ENCODE data around the gene HNF1B. TPM values are rescaled to one million over a fixed set of nuclear protein-coding genes. Genes with fewer than 3 reads are reported as not detected.

Gene HNF1B
- total RNA-seq, 1 donor, result not detected

GRCh38 chr17:37693328-37693727 lies 51.5 kb downstream of the HNF1B start:
- DNase-seq (ENCODE audit: insufficient read length, low spot score, missing footprints), result peak; percentile 36
- Histone ChIP-seq H2AFZ (ENCODE audit: low read length) (no peak overlapping the region), H3K27ac (ENCODE audit: low read depth, low read length) (no peak overlapping the region), H3K4me2 (ENCODE audit: insufficient read depth, low read length) (no peak overlapping the region), H3K4me3 (ENCODE audit: insufficient read depth, low read length) (no peak overlapping the region), H3K27me3 (ENCODE audit: insufficient read depth, low read length) (peaks cover 19% of the 10 kb centered on the region), H3K9me3 (ENCODE audit: low read depth, low read length) (no peaks in the 10 kb centered on the region), H3K4me1 (ENCODE audit: insufficient read depth, low read length) (no peaks in the 10 kb centered on the region), H4K20me1 (ENCODE audit: insufficient read depth, low read length) (no peaks in the 10 kb centered on the region), H3K36me3 (ENCODE audit: insufficient read depth, low read length) (no peaks in the 10 kb centered on the region), H3K79me2 (ENCODE audit: insufficient read depth, low read length) (no peaks in the 10 kb centered on the region)
- TF ChIP-seq CTCF (IDR thresholded peaks at IDR 0.05; ENCODE audit: extremely low read depth, low read depth, low read length), result no peak

- H3K9me3 ChIP-seq (ENCODE audit: low read depth, low read length), result no peaks in the 10 kb centered on the region
- H3K4me2 ChIP-seq (ENCODE audit: insufficient read depth, low read length), result no peak overlapping the region
- no peaks in the 10 kb centered on the region for H3K36me3 ChIP-seq (ENCODE audit: insufficient read depth, low read length)
- H4K20me1 ChIP-seq (ENCODE audit: insufficient read depth, low read length), result no peaks in the 10 kb centered on the region
- peaks cover 16% of the 10 kb centered on the region for H3K27me3 ChIP-seq (ENCODE audit: insufficient read depth, low read length)
- no peaks in the 10 kb centered on the region for H3K79me2 ChIP-seq (ENCODE audit: insufficient read depth, low read length)
- H3K4me3 ChIP-seq (ENCODE audit: insufficient read depth, low read length), result no peak overlapping the region
- TF ChIP-seq CTCF (IDR thresholded peaks at IDR 0.05; ENCODE audit: extremely low read depth, low read depth, low read length), result no peak
- H3K27ac ChIP-seq (ENCODE audit: low read depth, low read length), result no peak overlapping the region
- no peaks in the 10 kb centered on the region for H3K4me1 ChIP-seq (ENCODE audit: insufficient read depth, low read length)
- no peak overlapping the region for H2AFZ ChIP-seq (ENCODE audit: low read length)
- DNase-seq (ENCODE audit: insufficient read length, low spot score, missing footprints), result no peak
These were observed 53.1 kb downstream of the HNF1B start for GRCh38 chr17:37691807-37692206.

- no peak for DNase-seq (ENCODE audit: insufficient read length, low spot score, missing footprints)
These were observed 55.5 kb downstream of the HNF1B start for GRCh38 chr17:37689317-37689716.

GRCh38 chr17:37683454-37683984 lies 61.3 kb downstream of the HNF1B start:
- Histone ChIP-seq H3K9me3 (ENCODE audit: low read depth, low read length) (no peaks in the 10 kb centered on the region), H3K27ac (ENCODE audit: low read depth, low read length) (no peak overlapping the region), H3K4me2 (ENCODE audit: insufficient read depth, low read length) (no peak overlapping the region), H2AFZ (ENCODE audit: low read length) (no peak overlapping the region), H3K4me1 (ENCODE audit: insufficient read depth, low read length) (no peaks in the 10 kb centered on the region), H3K36me3 (ENCODE audit: insufficient read depth, low read length) (no peaks in the 10 kb centered on the region), H4K20me1 (ENCODE audit: insufficient read depth, low read length) (no peaks in the 10 kb centered on the region), H3K4me3 (ENCODE audit: insufficient read depth, low read length) (no peak overlapping the region), H3K27me3 (ENCODE audit: insufficient read depth, low read length) (peaks cover 2% of the 10 kb centered on the region), H3K79me2 (ENCODE audit: insufficient read depth, low read length) (no peaks in the 10 kb centered on the region)
- DNase-seq (ENCODE audit: insufficient read length, low spot score, missing footprints), result no peak
- TF ChIP-seq CTCF (IDR thresholded peaks at IDR 0.05; ENCODE audit: extremely low read depth, low read depth, low read length), result no peak

More at GRCh38 chr17:37689317-37689716, 55.5 kb downstream of the HNF1B start:
- Histone ChIP-seq H3K4me1 (ENCODE audit: insufficient read depth, low read length) (no peaks in the 10 kb centered on the region), H3K9me3 (ENCODE audit: low read depth, low read length) (no peaks in the 10 kb centered on the region), H3K27ac (ENCODE audit: low read depth, low read length) (no peak overlapping the region), H3K4me3 (ENCODE audit: insufficient read depth, low read length) (no peak overlapping the region), H3K4me2 (ENCODE audit: insufficient read depth, low read length) (no peak overlapping the region), H3K79me2 (ENCODE audit: insufficient read depth, low read length) (no peaks in the 10 kb centered on the region), H3K36me3 (ENCODE audit: insufficient read depth, low read length) (no peaks in the 10 kb centered on the region), H3K27me3 (ENCODE audit: insufficient read depth, low read length) (peaks cover 12% of the 10 kb centered on the region), H2AFZ (ENCODE audit: low read length) (no peak overlapping the region), H4K20me1 (ENCODE audit: insufficient read depth, low read length) (no peaks in the 10 kb centered on the region)
- no peak for TF ChIP-seq CTCF (IDR thresholded peaks at IDR 0.05; ENCODE audit: extremely low read depth, low read depth, low read length)

All from osteoblast (primary cell).